ES-I3 (cell line): Measurements from ENCODE around the gene CDX1.
A peak's percentile ranks its signal among the peaks of the same experiment; 100 is the strongest.

Experiments
- H3K36me3 ChIP-seq: 2 replicates; pipeline ENCODE4 v1.6.1; 2013; ENCODE audit warnings: mild to moderate bottlenecking, low read length, control low read depth, moderate library complexity; ENCODE audit not compliant: insufficient read depth
- H3K4me1 ChIP-seq: 2 replicates; pipeline ENCODE4 v1.6.1; 2013; ENCODE audit warnings: mild to moderate bottlenecking, control low read depth, low read length; ENCODE audit not compliant: insufficient read depth
- H3K9ac ChIP-seq: 2 replicates; pipeline ENCODE4 v1.6.1; 2013; ENCODE audit warnings: low read depth, mild to moderate bottlenecking, low read length, moderate library complexity
- H3K9me3 ChIP-seq: 2 replicates; pipeline ENCODE4 v1.6.1; 2013; ENCODE audit warnings: mild to moderate bottlenecking, low read length, moderate library complexity; ENCODE audit not compliant: control insufficient read depth, insufficient read depth

The CDX1 gene

GRCh38 chr5:150146862-150147601 lies 19.5 kb upstream of the CDX1 start:
- H3K9me3 ChIP-seq: no peaks in the 10 kb centered on the region
- peaks cover 30% of the 10 kb centered on the region for H3K4me1 ChIP-seq
- H3K36me3 ChIP-seq: no peaks in the 10 kb centered on the region
- H3K9ac ChIP-seq: no peak overlapping the region

DNA sequence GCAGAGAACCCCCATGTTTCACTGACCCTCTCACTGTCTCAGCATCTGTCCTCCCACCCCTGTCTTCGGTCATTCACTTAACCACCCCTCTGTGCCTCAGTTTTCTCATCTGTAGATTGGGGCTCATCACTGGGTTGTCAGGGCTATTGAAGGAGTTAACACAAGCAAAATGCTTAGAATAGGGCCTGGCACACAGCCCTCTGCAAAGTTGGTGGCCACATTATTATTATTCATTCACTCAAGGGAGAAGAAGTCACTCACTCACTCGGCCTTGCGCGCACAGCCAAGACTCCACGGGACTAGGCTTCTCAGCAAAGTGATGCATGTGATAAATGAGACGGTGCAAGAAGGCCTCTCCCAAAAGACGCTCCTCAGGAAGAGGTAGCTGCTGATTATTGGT lies 18.9 kb upstream of the CDX1 start:
- Histone ChIP-seq H3K9ac (no peak overlapping the region), H3K4me1 (peaks cover 30% of the 10 kb centered on the region), H3K9me3 (no peaks in the 10 kb centered on the region), H3K36me3 (no peaks in the 10 kb centered on the region)

GRCh38 chr5:150148117-150148927 lies 18.3 kb upstream of the CDX1 start:
- Histone ChIP-seq H3K4me1 (peaks cover 27% of the 10 kb centered on the region; the same call in 1 of the 2 replicates), H3K9ac (no peak overlapping the region), H3K9me3 (no peaks in the 10 kb centered on the region), H3K36me3 (no peaks in the 10 kb centered on the region)

GRCh38 chr5:150149618-150150017 lies 17.0 kb upstream of the CDX1 start:
- no peak overlapping the region for H3K9ac ChIP-seq
- H3K36me3 ChIP-seq: no peaks in the 10 kb centered on the region
- peaks cover 27% of the 10 kb centered on the region for H3K4me1 ChIP-seq
- no peaks in the 10 kb centered on the region for H3K9me3 ChIP-seq

DNA sequence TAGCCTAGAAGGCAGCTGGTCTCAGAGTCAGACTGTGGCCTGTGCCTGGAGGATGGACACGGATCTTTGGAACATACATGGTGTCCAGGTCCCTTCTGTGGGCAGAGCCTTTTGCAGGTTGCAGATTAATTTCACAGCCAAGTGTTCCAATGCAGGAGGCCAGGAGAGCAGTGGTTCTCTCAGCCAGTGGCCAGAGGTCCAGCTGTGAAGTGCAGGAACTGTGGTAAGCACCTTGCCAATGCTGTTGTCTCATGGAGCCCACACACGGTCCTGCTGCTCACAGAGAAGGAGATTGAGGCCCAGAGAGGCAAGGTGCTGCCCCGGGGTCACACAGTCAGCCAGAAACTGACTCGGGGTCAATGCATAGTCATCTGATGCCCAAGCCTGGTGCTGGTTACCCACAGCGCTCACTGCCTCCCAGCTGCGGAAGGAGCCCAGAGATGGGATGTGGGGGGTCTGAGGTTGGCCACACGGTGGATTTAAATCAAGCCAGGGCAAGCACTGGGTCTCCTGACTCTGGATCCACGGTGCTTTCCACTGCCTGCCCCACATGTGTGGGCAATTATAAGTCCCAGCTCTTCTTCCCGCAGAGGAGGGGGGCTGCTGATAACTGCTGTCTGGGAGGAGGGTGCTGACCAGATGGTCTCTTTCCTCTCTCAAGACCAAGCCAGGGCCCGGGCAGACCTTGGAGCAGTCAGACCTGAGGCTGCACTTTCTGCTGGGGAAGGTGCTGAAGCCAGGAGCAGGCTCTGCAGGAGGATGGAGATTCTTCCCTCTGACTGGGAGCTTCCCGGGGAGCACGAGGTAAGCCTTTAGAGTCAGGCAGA lies 13.7 kb upstream of the CDX1 start:
- peaks cover 19% of the 10 kb centered on the region for H3K4me1 ChIP-seq
- H3K9ac ChIP-seq: no peak overlapping the region
- H3K9me3 ChIP-seq: no peaks in the 10 kb centered on the region
- no peaks in the 10 kb centered on the region for H3K36me3 ChIP-seq

DNA sequence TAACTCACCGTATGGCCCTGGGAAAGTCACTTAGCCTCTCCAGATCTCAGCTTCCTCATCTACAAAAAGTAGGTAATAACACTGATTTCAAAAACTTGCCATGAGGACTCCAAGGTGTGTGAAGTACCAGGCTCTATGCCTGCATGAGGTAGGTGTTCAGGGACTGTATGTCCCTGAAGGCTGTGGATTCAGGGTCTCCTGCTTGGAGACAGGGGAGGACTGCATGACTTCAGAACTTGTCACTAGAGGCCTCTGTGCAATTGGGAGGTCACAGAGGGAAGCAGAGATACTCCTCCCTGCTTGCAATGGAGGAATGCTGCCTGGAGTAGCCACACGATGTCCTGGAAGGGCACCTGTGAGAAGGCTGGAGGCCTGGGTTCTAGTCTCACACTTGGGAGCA lies 13.1 kb upstream of the CDX1 start:
- Histone ChIP-seq H3K9me3 (no peaks in the 10 kb centered on the region), H3K36me3 (no peaks in the 10 kb centered on the region), H3K9ac (no peak overlapping the region), H3K4me1 (peaks cover 19% of the 10 kb centered on the region)

DNA sequence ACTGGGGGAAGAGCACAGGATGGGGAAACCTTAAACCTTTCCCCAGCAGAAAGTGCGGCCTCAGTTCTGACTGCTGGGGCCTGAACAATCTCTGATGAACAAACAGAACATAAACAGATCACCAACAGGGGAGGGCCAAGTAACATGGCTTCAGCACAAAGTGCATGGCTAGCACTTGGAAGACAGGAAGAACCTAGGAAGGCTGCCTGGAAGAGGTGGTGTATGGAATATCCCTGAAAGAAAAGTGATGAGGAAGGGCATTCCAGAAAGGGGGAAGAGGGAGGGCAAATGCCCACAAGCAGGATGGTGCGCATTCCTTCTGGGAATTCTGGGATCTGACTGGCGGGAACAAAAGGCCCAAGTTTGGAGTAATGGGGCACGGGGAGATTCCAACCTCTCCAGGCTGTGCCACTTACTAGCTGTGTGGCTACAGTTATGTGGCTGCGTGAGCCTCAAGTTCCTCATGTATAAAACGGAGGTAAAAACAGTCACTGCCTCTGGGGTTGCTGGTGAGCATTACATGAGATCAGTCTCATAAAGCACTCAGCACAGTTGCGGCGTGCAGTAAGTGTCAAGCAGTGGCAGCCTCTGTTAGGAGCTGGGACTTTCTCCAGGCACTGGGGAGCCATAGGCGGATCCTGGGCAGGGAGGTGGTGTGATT lies 12.5 kb upstream of the CDX1 start:
- peak overlapping the region; percentile 52; the same call in 1 of the 2 replicates for H3K9ac ChIP-seq
- no peaks in the 10 kb centered on the region for H3K36me3 ChIP-seq
- no peaks in the 10 kb centered on the region for H3K9me3 ChIP-seq
- H3K4me1 ChIP-seq: peaks cover 19% of the 10 kb centered on the region

DNA sequence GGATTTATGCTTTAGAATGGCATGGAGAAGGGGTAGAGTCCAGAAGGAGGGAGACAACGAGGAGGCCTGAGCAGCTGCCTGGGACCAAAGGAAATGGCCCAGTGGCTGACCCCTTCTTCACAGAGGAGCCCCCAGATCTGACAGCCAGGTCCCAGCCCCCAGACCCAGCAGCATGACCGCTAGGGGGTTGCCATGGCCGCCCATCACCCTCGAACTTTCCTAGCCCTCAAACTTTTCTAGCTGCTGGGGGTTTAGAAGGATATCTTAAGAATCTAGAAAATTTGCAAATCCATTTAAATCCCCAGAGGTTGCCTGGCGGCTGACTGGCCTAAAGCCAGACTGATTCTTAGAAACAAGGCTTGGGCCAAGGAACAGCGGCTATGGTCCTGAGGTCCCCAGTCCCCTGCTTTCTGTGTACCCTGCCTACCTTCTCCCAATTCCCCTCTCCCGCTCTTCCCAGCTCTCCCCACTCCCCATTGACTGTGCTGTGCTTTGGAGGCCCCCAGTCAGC lies 11.9 kb upstream of the CDX1 start:
- Histone ChIP-seq H3K9ac (peak overlapping the region; percentile 52; the same call in 1 of the 2 replicates), H3K36me3 (no peaks in the 10 kb centered on the region), H3K9me3 (no peaks in the 10 kb centered on the region), H3K4me1 (peaks cover 20% of the 10 kb centered on the region)

GRCh38 chr5:150155258-150156026 lies 11.1 kb upstream of the CDX1 start, which contains the start of gene PDGFRB:
Gene PDGFRB, minus strand, starts transcription at chr5:150155845. Its CDS starts 18,798 bp downstream, at chr5:150137047.
- Histone ChIP-seq H3K36me3 (no peaks in the 10 kb centered on the region), H3K9ac (peak within 1 kb of the TSS; percentile 52), H3K9me3 (no peaks in the 10 kb centered on the region), H3K4me1 (peaks cover 26% of the 10 kb centered on the region)

DNA sequence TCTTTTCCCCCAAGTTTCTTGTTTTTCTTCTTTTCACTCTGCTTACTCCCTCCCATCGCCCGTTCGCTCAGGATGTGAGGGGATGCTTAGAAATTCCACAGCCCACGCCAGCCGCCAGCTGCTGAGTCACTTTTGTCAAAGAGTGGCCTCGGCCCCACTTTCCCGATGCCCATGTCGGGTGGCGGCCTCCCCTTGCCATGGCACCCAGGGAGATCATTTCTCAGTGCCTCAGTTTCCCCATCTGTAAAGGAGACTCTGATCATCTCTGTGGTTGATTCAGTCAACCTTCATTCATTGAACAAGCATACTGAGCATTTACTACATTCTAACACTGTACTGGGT lies 10.6 kb upstream of the CDX1 start:
- no peaks in the 10 kb centered on the region for H3K36me3 ChIP-seq
- H3K4me1 ChIP-seq: peaks cover 26% of the 10 kb centered on the region
- peak overlapping the region; percentile 52 for H3K9ac ChIP-seq
- H3K9me3 ChIP-seq: no peaks in the 10 kb centered on the region

DNA sequence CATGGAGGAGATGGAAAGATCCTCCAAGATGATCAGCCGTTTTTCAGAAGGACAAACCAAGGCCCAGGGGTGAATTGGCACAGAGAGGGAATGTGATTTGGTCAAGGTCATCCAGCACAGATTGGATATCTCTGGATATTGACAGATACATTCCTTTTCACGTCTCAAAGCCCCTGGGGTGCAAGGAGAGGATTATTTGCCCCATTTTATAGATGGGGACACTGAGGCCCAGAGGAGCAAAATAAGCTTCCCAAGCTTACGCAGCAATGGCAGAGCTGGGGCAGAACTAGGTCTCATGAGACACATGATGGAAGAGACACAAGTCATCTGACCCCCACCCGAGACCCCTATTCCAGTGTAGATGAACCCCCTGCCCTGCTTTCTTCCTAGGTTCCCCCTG lies 10.0 kb upstream of the CDX1 start:
- no peak overlapping the region for H3K9ac ChIP-seq
- no peaks in the 10 kb centered on the region for H3K9me3 ChIP-seq
- peaks cover 29% of the 10 kb centered on the region for H3K4me1 ChIP-seq

GRCh38 chr5:150157168-150157567 lies 9.4 kb upstream of the CDX1 start:
- no peaks in the 10 kb centered on the region for H3K9me3 ChIP-seq
- H3K36me3 ChIP-seq: no peaks in the 10 kb centered on the region
- H3K4me1 ChIP-seq: peaks cover 29% of the 10 kb centered on the region
- H3K9ac ChIP-seq: no peak overlapping the region

More for the DNA sequence above, 10.0 kb upstream of the CDX1 start:
- H3K36me3 ChIP-seq: no peaks in the 10 kb centered on the region

GRCh38 chr5:150158170-150158949 lies 8.2 kb upstream of the CDX1 start:
- Histone ChIP-seq H3K36me3 (no peaks in the 10 kb centered on the region), H3K4me1 (peaks cover 23% of the 10 kb centered on the region), H3K9ac (no peak overlapping the region), H3K9me3 (no peaks in the 10 kb centered on the region)
